ENCODE measurements around the gene SLC6A19. TPM values are rescaled to one million over a fixed set of nuclear protein-coding genes. Genes with fewer than 3 reads are reported as not detected.

SLC6A19 gene
- total and polyA plus RNA-seq, 10 of the 15 experiments (the other 5 are each of a cell fraction or from before 2014, with no cell fraction given), result 0.01 to 0.03 TPM; not detected in 8

- TF ChIP-seq ETV6 (conservative IDR thresholded peaks at IDR 0.05 in 1 of 2, IDR thresholded peaks at IDR 0.05 in 1 of 2; ENCODE audit: borderline replicate concordance in 1 of 2, low read depth in 1 of 2) (no peak), ZNF687 (IDR thresholded peaks at IDR 0.05) (no peak), IRF3 (IDR thresholded peaks at IDR 0.05) (no peak)
- TF ChIP-seq, protein P1, sequence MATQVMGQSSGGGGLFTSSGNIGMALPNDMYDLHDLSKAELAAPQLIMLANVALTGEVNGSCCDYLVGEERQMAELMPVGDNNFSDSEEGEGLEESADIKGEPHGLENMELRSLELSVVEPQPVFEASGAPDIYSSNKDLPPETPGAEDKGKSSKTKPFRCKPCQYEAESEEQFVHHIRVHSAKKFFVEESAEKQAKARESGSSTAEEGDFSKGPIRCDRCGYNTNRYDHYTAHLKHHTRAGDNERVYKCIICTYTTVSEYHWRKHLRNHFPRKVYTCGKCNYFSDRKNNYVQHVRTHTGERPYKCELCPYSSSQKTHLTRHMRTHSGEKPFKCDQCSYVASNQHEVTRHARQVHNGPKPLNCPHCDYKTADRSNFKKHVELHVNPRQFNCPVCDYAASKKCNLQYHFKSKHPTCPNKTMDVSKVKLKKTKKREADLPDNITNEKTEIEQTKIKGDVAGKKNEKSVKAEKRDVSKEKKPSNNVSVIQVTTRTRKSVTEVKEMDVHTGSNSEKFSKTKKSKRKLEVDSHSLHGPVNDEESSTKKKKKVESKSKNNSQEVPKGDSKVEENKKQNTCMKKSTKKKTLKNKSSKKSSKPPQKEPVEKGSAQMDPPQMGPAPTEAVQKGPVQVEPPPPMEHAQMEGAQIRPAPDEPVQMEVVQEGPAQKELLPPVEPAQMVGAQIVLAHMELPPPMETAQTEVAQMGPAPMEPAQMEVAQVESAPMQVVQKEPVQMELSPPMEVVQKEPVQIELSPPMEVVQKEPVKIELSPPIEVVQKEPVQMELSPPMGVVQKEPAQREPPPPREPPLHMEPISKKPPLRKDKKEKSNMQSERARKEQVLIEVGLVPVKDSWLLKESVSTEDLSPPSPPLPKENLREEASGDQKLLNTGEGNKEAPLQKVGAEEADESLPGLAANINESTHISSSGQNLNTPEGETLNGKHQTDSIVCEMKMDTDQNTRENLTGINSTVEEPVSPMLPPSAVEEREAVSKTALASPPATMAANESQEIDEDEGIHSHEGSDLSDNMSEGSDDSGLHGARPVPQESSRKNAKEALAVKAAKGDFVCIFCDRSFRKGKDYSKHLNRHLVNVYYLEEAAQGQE (IDR thresholded peaks at IDR 0.05; ENCODE audit: low read depth, low read length), result no peak
These were observed 2.1 kb upstream of the SLC6A19 start (continued) for GRCh38 chr5:1199340-1199648.

All from GM12878 (cell line).